Limb (tissue), 2 donors: ENCODE data around the gene SANBR.
"Not testable (repeated sequence)": the region's sequence is repeated elsewhere in the genome, so short reads cannot be mapped to it uniquely, and the experiment has no call there.

ENCODE experiments used
- DNase-seq, 2 donors: peaks; one replicate each; pipeline ENCODE4 v3.0.0-alpha.2; 2016; ENCODE audit errors: extremely low spot score in 2 of 2

SANBR gene

GRCh38 chr2:61065714-61066709, at the start of gene SANBR:
Gene SANBR, plus strand, starts transcription at chr2:61065871. Its CDS starts 4,480 bp downstream, at chr2:61070351.
- DNase-seq = peak; percentile 88 to 92

- DNase-seq = no peak
Measured at GRCh38 chr2:61015976-61016375, 49.7 kb upstream of the SANBR start.

GRCh38 chr2:61016392-61017002, 49.2 kb upstream of the SANBR start:
- DNase-seq = no peak

- DNase-seq = peak; percentile 85
Measured at GRCh38 chr2:61017003-61017555, 48.6 kb upstream of the SANBR start.

DNA sequence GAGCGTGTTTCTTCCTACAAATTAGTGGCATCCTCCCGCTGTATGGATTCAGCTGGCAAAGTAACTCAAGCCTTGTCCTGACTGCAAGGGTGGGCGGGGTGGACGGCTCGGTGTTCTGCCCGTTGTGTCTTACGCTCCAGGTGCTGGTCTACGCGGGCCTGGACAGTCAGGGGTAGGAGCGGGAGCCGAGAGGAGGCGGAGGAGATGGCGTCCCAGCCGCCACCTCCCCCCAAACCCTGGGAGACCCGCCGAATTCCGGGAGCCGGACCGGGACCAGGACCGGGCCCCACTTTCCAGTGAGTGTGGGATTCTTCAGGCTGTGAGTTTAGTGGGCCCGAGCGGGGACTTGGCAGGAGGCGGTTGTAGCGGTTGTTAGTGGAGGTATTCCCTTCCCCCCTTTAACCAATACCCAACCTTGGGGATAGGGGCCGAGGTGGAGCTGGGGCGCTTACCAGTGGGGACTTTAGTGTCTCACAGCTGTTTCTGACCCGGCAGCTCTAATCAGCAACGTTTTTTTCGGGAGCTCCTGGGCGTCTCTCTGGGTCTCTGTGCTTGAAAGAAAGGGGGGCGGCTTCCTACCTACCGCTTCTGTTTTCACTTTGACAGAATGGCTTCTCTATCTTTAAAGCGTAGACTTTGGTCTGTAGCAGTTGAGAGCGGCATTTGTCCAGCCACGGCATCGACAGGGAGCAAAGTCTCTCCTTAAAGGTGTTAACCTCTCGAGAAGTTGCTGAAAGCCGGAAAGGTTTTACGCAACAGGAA, 47.9 kb upstream of the SANBR start, which contains the start of the genes PEX13 and PUS10:
TSS of gene PEX13 (plus strand) at position 165 of the 762 bp plus-strand sequence. CDS start at position 205, 40 bp downstream.
TSS of gene PUS10 (minus strand) at position 700 of the 762 bp plus-strand sequence. CDS start 6,365 bp downstream, outside the sequence.
- peak; percentile 37 to 89 for DNase-seq

GRCh38 chr2:61018318-61018755, 47.3 kb upstream of the SANBR start:
- no peak for DNase-seq

- DNase-seq = no peak
Measured at GRCh38 chr2:61018798-61019197, 46.9 kb upstream of the SANBR start.

DNA sequence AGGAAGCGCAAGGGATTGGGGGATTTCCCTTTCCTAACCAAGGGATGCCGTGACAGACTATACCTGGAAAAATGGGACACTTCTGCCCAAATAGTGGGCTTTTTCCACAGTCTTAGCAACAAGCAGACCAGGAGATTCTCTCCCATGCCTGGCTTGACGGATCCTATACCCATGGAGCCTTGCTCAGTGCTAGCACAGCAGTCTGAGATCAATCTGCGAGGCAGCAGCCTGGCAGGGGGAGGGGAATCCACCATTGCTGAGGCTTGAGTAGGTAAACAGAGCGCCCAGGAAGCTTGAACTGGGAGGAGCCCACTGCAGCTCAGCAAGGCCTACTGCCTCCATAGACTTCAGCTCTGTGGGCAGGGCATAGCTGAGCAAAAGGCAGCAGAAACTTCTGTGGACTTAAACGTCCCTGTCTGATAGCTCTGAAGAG, 44.4 kb upstream of the SANBR start:
- DNase-seq = no peak

DNA sequence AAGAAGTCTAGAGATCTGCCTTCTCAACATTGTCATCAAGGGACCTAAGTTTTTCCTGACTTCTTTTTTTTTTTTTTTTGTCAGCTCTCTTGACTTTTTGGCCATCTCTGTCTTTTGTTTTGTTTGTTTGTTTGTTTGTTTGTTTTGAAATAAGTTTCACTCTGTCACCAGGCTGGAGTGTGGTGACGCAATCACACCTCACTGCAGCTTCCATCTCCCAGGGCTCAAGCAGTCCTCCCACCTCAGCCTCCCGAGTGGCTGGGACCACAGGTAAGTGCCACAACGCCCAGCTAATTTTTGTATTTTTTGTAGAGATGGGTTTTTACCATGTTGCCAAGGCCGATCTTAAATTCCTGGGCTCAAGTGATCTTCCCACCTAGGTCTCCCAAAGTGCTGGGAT, 42.0 kb upstream of the SANBR start:
- no peak for DNase-seq

DNA sequence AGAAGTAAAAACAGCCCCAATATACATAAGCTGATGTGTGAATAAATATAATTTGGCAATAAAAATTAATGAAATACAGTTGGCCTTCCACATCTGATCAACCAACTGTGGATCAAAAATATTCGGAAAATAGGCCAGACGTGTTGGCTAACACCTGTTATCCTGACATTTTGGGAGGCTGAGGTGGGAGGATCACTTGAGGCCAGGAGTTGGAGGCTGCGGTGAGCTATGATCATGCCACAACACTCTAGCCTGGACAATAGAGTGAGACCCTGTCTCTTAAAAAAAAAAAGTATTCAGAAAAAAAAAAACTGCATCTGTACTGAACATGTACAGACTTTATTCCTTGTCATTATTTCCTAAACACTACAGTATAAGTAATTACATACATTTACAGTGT, 36.1 kb upstream of the SANBR start:
- DNase-seq = no peak

GRCh38 chr2:61034592-61034991, 31.1 kb upstream of the SANBR start:
- DNase-seq = not testable (repeated sequence)

DNA sequence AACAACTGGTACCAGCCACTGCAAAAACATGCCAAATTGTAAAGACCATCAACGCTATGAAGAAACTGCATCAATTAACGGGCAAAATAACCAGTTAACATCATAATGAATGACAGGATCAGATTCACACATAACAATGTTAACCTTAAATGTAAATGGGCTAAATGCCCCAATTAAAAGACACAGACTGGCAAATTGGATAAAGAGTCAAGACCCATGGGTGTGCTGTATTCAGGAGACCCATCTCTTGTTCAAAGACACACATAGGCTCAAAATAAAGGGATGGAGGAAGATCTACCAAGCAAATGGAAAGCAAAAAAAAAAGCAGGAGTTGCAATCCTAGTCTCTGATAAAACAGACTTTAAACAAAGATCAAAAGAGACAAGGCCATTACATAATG, 29.0 kb upstream of the SANBR start:
- DNase-seq = not testable (repeated sequence)

DNA sequence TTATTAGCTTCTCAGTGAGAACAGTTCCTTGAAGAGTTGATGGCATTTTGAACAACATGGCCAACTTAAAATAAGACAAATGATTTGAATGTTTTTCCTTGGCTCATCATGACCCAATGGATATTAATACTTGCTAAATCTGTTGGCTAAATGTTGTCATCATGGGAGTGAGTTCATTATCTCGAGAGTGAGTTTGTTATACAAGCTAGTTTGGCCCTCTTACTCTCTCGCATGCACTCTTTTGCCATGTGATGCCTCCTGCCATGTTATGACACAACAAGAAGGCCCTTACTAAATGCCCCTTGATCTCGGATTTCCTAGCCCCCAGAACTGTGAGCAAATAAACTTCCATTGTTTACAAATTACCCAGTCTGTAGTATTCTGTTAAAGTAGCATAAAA, 22.9 kb upstream of the SANBR start:
- DNase-seq = no peak

- no peak for DNase-seq
Measured at GRCh38 chr2:61044636-61045035, 21.0 kb upstream of the SANBR start.

GRCh38 chr2:61045226-61045625, 20.4 kb upstream of the SANBR start:
- DNase-seq = no peak

DNA sequence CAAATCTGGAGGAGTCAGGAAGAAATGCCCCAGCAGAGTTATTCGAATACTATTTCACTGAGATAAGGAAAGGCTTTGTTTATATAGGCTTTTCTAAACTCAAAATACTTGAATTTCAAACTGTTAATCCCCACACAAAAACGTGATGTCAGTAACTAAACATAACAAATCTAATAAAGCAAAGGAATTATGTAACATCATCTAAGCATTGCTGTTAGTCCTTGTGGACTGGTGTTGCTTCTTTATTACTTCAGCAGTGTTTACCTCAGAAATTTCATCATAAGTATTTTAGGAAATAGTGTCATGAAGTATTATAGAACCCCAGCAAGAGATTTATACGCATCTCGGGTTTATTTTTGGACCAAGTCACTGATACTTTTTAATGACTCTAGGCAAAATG, 19.7 kb upstream of the SANBR start:
- DNase-seq = no peak

GRCh38 chr2:61055557-61055956, 10.1 kb upstream of the SANBR start:
- peak in 1 of 2 donors; percentile 4 for DNase-seq

DNA sequence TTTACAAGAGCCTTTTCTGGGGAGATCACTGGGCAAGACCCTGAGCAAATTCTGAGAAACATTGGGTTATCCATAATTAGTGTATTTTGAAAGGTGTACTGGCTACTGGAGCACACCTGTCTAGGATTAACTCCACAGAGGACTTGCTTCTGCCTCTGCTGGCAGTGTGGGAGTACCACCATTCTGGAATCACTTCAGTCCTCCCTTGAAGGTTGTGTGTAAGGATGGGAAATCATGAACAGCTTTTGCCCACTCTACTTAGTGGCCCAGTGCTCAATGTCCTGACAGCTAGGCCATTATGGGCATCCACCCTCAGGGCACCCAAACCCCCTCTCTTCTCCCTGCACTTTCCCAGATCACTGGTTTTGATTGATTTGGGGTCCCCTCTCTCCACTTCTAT, 8.1 kb upstream of the SANBR start:
- no peak for DNase-seq

DNA sequence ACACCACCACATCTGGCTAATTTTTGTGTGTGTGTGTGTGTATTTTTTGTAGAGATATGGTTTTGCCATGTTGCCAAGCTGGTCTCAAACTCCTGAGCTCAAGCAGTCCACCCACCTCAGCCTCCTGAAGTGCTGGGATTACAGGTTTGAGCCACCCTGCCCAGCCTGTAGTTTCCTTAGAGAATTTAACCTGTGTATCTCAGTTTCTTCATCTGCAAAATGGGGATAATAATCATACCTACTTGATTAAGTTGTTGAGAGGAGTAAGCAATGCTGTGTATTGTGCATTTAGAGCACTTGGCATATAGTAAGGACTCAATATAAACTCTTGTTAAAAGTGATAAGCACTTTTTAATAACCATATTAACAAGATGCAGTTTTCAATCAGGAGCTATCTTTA, 6.3 kb upstream of the SANBR start:
- no peak for DNase-seq

- no peak for DNase-seq
Measured at GRCh38 chr2:61074100-61074499, 8.4 kb downstream of the SANBR start.

GRCh38 chr2:61085883-61086282, 20.2 kb downstream of the SANBR start:
- no peak for DNase-seq
